Astrocyte (in vitro differentiated cells and primary cell): Measurements from ENCODE around the gene KRT78.

Experiments used
- EZH2 ChIP-seq: IDR thresholded peaks from 2 replicates; pipeline ENCODE4 v1.6.1; 2012; ENCODE audit warnings: mild to moderate bottlenecking, low read length, inconsistent platforms; ENCODE audit not compliant: insufficient read depth
- TF ChIP-seq, protein P1 (sequence below): IDR thresholded peaks from 2 replicates; pipeline ENCODE4 v1.5.1; 2011; ENCODE audit warnings: low read depth, mild to moderate bottlenecking, inconsistent platforms, low read length, moderate library complexity; ENCODE audit not compliant: insufficient read depth

DNA sequence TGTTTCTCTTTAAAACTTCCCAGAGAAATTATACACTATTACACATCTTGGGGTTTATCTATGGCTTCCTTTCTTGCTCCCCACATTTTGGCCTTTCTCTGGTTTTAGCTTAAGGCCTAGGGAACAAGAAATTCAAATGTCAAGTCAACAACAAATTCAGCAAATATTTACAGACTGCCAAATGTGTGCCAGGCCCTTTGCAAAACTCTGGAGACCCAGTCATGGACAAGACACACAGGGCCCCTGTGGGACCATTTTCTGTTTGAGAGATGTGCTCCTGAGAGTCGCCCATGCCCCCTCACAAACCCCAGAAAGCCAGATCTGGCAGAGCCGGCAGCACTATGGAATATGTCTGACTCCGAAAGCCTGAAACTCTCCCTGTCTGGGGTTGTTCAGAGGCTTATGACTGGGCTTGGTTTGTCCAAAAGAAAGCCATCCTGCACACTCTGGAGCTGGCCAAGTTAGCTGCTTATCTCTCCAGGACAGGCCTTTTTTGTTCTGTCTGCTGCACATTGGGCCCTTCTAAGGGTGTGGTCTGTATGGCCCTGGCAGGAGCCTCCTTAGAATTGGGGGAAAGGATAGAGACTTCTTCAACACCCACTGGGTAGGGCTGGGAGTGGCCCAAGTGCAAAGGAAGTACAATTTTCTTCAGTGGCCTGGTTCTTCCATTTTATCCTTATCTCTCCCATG, 51.8 kb downstream of the KRT78 start:
- TF ChIP-seq, protein P1, sequence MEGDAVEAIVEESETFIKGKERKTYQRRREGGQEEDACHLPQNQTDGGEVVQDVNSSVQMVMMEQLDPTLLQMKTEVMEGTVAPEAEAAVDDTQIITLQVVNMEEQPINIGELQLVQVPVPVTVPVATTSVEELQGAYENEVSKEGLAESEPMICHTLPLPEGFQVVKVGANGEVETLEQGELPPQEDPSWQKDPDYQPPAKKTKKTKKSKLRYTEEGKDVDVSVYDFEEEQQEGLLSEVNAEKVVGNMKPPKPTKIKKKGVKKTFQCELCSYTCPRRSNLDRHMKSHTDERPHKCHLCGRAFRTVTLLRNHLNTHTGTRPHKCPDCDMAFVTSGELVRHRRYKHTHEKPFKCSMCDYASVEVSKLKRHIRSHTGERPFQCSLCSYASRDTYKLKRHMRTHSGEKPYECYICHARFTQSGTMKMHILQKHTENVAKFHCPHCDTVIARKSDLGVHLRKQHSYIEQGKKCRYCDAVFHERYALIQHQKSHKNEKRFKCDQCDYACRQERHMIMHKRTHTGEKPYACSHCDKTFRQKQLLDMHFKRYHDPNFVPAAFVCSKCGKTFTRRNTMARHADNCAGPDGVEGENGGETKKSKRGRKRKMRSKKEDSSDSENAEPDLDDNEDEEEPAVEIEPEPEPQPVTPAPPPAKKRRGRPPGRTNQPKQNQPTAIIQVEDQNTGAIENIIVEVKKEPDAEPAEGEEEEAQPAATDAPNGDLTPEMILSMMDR = no peak
- TF ChIP-seq EZH2 = no peak
